ENCODE data around the gene SOCS1. TPM values are rescaled to one million over a fixed set of nuclear protein-coding genes. Genes with fewer than 3 reads are reported as not detected.

SOCS1 gene
- total and polyA plus RNA-seq, 2 of the 8 experiments (the other 6 are each of a cell fraction or from before 2014, with no cell fraction given): 21.0 to 48.9 TPM

DNA sequence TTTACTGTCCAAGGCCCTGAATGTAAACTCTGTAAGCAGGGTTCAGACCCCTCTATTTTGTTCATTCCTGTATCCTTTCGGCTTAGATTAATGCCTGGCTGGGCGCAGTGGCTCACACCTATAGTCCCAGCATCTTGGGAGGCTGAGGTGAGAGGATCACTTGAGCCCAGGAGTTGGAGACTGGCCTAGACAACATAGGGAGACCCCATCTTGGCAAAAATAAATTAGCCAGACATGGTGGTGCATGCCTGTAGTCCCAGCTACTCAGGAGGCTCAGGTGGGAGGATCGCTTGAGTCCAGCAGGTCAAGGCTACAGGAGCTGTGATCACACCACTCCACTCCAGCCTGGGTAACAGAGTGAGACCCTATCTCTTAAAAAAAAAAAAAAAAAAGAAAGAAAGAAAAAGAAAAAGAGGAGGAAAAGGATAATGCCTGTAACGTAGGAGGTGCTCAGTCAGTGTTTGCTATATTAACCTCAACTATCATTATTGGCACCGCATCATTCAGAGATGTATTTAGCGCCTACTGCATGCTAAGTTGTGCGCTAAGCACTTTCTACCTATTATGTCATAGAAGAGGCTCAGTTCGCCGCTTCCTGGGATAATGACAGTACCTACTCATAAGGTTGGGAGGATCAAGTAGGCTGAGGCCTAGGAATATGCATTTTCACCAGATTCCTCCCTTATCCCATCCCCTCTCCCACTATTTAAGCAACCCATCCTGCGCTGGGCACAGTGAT is 5.0 kb downstream of the SOCS1 start:
- no peak overlapping the region for H3K14ac ChIP-seq (ENCODE audit: insufficient read length)
- no peak overlapping the region for H3K23ac ChIP-seq (ENCODE audit: insufficient read length)
- no peak overlapping the region for H2AFZ ChIP-seq (ENCODE audit: low read length)
- no peak overlapping the region for H3K56ac ChIP-seq (replicated peaks; ENCODE audit: insufficient read length, low read depth, low read length)
- H3K79me1 ChIP-seq (ENCODE audit: low read depth, low read length): peaks cover 4% of the 10 kb centered on the region
- H3K4ac ChIP-seq (replicated peaks; ENCODE audit: insufficient read length, low read depth, low read length): no peak overlapping the region
- no peak overlapping the region for H2BK120ac ChIP-seq (replicated peaks; ENCODE audit: low read depth, low read length)
- no peak overlapping the region for H2AK5ac ChIP-seq (ENCODE audit: low read depth, low read length)
- POLR2A ChIA-PET (ENCODE audit: partially characterized antibody): interaction anchor here (0.9 to 1.7 kb wide), 10 partner anchors 10 to 280 kb away, joined by 3 to 6 read pairs (median 3); no protein-coding TSS in a partner anchor
- no peak overlapping the region for H4K91ac ChIP-seq (replicated peaks; ENCODE audit: insufficient read length, low read length)
- peaks cover 6% of the 10 kb centered on the region; the same call in 1 of the 2 replicates for H3K23me2 ChIP-seq (ENCODE audit: low read depth, low read length)
- H4K8ac ChIP-seq (ENCODE audit: extremely low read depth, insufficient read depth, low read length): no peak overlapping the region
- CTCF ChIA-PET (ENCODE audit: partially characterized antibody): interaction anchor here (1.0 to 1.6 kb wide), 4 partner anchors 9 to 262 kb away, joined by 3 to 5 read pairs (median 3); no protein-coding TSS in a partner anchor
- FAIRE-seq (no peak), DNase-seq (ENCODE audit: low read depth in 1 of 2, low spot score in 2 of 2) (no peak)
- H3K9me3 ChIP-seq (ENCODE audit: insufficient read depth in 2 of 2, low read depth in 1 of 2, low read length in 1 of 2): no peaks in the 10 kb centered on the region
- peaks cover 0 to 15% (median 7%) of the 10 kb centered on the region in 4 experiments; a peak in 5 of 7 replicates for H3K4me1 ChIP-seq (replicated peaks in 1 of 4; ENCODE audit: control insufficient read depth in 3 of 4, insufficient read depth in 4 of 4, low read length in 3 of 4)
- H2BK15ac ChIP-seq (ENCODE audit: low read length): no peak overlapping the region
- H3K79me2 ChIP-seq (ENCODE audit: control insufficient read depth in 1 of 2, insufficient read depth in 2 of 2, low read length in 2 of 2): peaks cover 0 to 28% of the 10 kb centered on the region in 2 experiments; a peak in 2 of 4 replicates
- 88% methylated on average over 9 of the region's 10 CpGs; no CpG with 5 or more reads in 1 of the 2 experiments for WGBS, 2 experiments (ENCODE audit: extremely low coverage in 1 of 2, insufficient coverage in 1 of 2, insufficient read length in 1 of 2, insufficient replicate concordance in 2 of 2, low coverage in 1 of 2, low lambda C conversion rate in 2 of 2, missing lambda C conversion rate in 1 of 2)
- no peaks in the 10 kb centered on the region; a peak in 1 of 7 replicates for H3K27me3 ChIP-seq (replicated peaks in 1 of 4; ENCODE audit: control insufficient read depth in 3 of 4, extremely low read depth in 1 of 4, insufficient read depth in 3 of 4, low read length in 3 of 4)
- TF ChIP-seq POLR2AphosphoS5 (IDR thresholded peaks at IDR 0.05; ENCODE audit: low read depth, low read length): 0 out of 2 replicates have a peak, but pooled peaks have one; percentile 3
- no peak for TF ChIP-seq HDAC2 (IDR thresholded peaks at IDR 0.05; ENCODE audit: borderline replicate concordance in 1 of 2, low read depth in 2 of 2, low read length in 2 of 2)
- no peak for TF ChIP-seq TCF12 (IDR thresholded peaks at IDR 0.05; ENCODE audit: low read depth, low read length)
- no peak for TF ChIP-seq CTCF (IDR thresholded peaks at IDR 0.05; ENCODE audit: control extremely low read depth in 1 of 3, insufficient read depth in 1 of 3, low read depth in 1 of 3, low read length in 3 of 3)
- TF ChIP-seq SP2 (IDR thresholded peaks at IDR 0.05; ENCODE audit: low read length): no peak
- TF ChIP-seq NRF1 (IDR thresholded peaks at IDR 0.05; ENCODE audit: low read depth, low read length): no peak
- H2BK12ac ChIP-seq (ENCODE audit: low read depth, low read length): no peak overlapping the region
- no peak overlapping the region for H3K4me3 ChIP-seq (ENCODE audit: extremely low read depth in 1 of 4, insufficient read depth in 2 of 4, low read depth in 3 of 4, low read length in 4 of 4)
- no peak overlapping the region for H3K9ac ChIP-seq (replicated peaks in 1 of 4; ENCODE audit: extremely low read depth in 1 of 4, low read depth in 3 of 4, low read length in 3 of 4)
- H3K18ac ChIP-seq (ENCODE audit: extremely low read depth, low read length): no peak overlapping the region
- peaks cover 11 to 22% of the 10 kb centered on the region in 2 experiments for H4K20me1 ChIP-seq (replicated peaks in 1 of 2; ENCODE audit: control insufficient read depth in 1 of 2, insufficient read depth in 2 of 2, low read length in 2 of 2)
- no peak overlapping the region for H3K27ac ChIP-seq (ENCODE audit: low read depth, low read length)
- H2BK5ac ChIP-seq (ENCODE audit: low read depth, low read length): no peak overlapping the region
- H4K5ac ChIP-seq (ENCODE audit: insufficient read length, low read depth, low read length): no peak overlapping the region
- no peak overlapping the region for H2BK20ac ChIP-seq (ENCODE audit: low read length)
- peaks cover 0 to 8% (median 5%) of the 10 kb centered on the region in 4 experiments; a peak in 5 of 8 replicates for H3K36me3 ChIP-seq (ENCODE audit: control insufficient read depth in 2 of 4, insufficient read depth in 4 of 4, low read length in 3 of 4)
- no peak overlapping the region for H3K4me2 ChIP-seq (ENCODE audit: insufficient read depth in 1 of 2, low read depth in 2 of 2, low read length in 2 of 2)

All from H1 (cell line).